ENCODE measurements around the gene PHACTR1. TPM values are rescaled to one million over a fixed set of nuclear protein-coding genes. Genes with fewer than 3 reads are reported as not detected.

PHACTR1 gene
- total and polyA plus RNA-seq, 9 of the 15 experiments (the other 6 are each of a cell fraction or from before 2014, with no cell fraction given): 11.5 to 32.6 (median 22.0) TPM

- H3K4me3 ChIP-seq: no peak overlapping the region
- H3K4me1 ChIP-seq (replicated peaks in 1 of 2; ENCODE audit: control insufficient read depth in 2 of 2, insufficient read depth in 2 of 2, low read length in 2 of 2): no peaks in the 10 kb centered on the region
- no peak overlapping the region for H3K27ac ChIP-seq (ENCODE audit: extremely low read depth, low read depth, low read length)
- BruUV-seq (replicated peaks): no TSS peak
- no peaks in the 10 kb centered on the region for H3K79me2 ChIP-seq (ENCODE audit: control insufficient read depth, insufficient read depth, low read length)
- H4K20me1 ChIP-seq (replicated peaks; ENCODE audit: control insufficient read depth, insufficient read depth, low read length): no peaks in the 10 kb centered on the region
- no peak overlapping the region for H3K9ac ChIP-seq (ENCODE audit: insufficient read depth in 1 of 2, low read depth in 2 of 2, low read length in 2 of 2)
- in situ Hi-C loops (cut with MboI): no loop called here
- FAIRE-seq (no peak), DNase-seq (ENCODE audit: extremely low read depth in 1 of 4, low spot score in 3 of 4) (no peak), ATAC-seq (no peak)
- H3K36me3 ChIP-seq (ENCODE audit: control insufficient read depth, insufficient read depth, low read length): no peaks in the 10 kb centered on the region
- WGBS (ENCODE audit: insufficient coverage, low coverage, missing lambda C conversion rate): 0% methylated on average over 3 of the region's 3 CpGs
- no peaks in the 10 kb centered on the region for H3K9me3 ChIP-seq (replicated peaks; ENCODE audit: control insufficient read depth, insufficient read depth, low read depth, low read length)
- CTCF ChIA-PET (ENCODE audit: low intra/inter-chr PET ratio): no interaction called here
- H3K27me3 ChIP-seq (ENCODE audit: control insufficient read depth in 2 of 2, insufficient read depth in 2 of 2, low read length in 2 of 2): no peaks in the 10 kb centered on the region; a peak in 1 of 5 replicates
- intact Hi-C loops (cut with micrococcal nuclease): no loop called here
- H3K4me2 ChIP-seq (ENCODE audit: insufficient read depth, low read length): no peak overlapping the region
- no peak overlapping the region for H2AFZ ChIP-seq (ENCODE audit: low read depth, low read length)
- H3K9me1 ChIP-seq (ENCODE audit: control insufficient read depth, insufficient read depth, low read length): no peaks in the 10 kb centered on the region
- POLR2A ChIA-PET: interaction anchor here (0.7 kb wide), 1 partner anchor 16 kb away, joined by 3 read pairs; no protein-coding TSS in a partner anchor
- TF ChIP-seq, protein P1, sequence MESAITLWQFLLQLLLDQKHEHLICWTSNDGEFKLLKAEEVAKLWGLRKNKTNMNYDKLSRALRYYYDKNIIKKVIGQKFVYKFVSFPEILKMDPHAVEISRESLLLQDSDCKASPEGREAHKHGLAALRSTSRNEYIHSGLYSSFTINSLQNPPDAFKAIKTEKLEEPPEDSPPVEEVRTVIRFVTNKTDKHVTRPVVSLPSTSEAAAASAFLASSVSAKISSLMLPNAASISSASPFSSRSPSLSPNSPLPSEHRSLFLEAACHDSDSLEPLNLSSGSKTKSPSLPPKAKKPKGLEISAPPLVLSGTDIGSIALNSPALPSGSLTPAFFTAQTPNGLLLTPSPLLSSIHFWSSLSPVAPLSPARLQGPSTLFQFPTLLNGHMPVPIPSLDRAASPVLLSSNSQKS (CRISPR knock-in tag; IDR thresholded peaks at IDR 0.05): no peak
- TF ChIP-seq SAP30 (IDR thresholded peaks at IDR 0.05; ENCODE audit: borderline replicate concordance, insufficient read depth, low read depth, low read length, poor library complexity, severe bottlenecking) (no peak), HSF4 (CRISPR knock-in tag; IDR thresholded peaks at IDR 0.05; ENCODE audit: borderline replicate concordance) (no peak), POLR2AphosphoS5 (IDR thresholded peaks at IDR 0.05; ENCODE audit: control insufficient read depth, insufficient read depth, low read depth, low read length) (no peak), CHCHD3 (CRISPR knock-in tag; IDR thresholded peaks at IDR 0.05) (no peak), ARHGAP35 (IDR thresholded peaks at IDR 0.05; ENCODE audit: partially characterized antibody) (no peak), THAP12 (CRISPR knock-in tag; IDR thresholded peaks at IDR 0.05) (no peak), SMAD3 (CRISPR knock-in tag; conservative IDR thresholded peaks at IDR 0.05) (no peak), RBM22 (IDR thresholded peaks at IDR 0.05; ENCODE audit: low read depth, low read length, poor library complexity, severe bottlenecking) (no peak), ZFPM2 (CRISPR knock-in tag; IDR thresholded peaks at IDR 0.05) (no peak), MXD1 (CRISPR knock-in tag; IDR thresholded peaks at IDR 0.05; ENCODE audit: borderline replicate concordance, poor library complexity, severe bottlenecking) (no peak), MYC (IDR thresholded peaks at IDR 0.05; ENCODE audit: low read depth, low read length) (no peak), MYC (CRISPR knock-in tag; IDR thresholded peaks at IDR 0.05; ENCODE audit: borderline replicate concordance, low read depth) (no peak), ILF3 (IDR thresholded peaks at IDR 0.05; ENCODE audit: borderline replicate concordance) (no peak)
- TF ChIP-seq, protein P2, sequence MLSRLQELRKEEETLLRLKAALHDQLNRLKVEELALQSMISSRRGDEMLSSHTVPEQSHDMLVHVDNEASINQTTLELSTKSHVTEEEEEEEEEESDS (CRISPR knock-in tag; IDR thresholded peaks at IDR 0.05): no peak
- TF ChIP-seq, protein P3, sequence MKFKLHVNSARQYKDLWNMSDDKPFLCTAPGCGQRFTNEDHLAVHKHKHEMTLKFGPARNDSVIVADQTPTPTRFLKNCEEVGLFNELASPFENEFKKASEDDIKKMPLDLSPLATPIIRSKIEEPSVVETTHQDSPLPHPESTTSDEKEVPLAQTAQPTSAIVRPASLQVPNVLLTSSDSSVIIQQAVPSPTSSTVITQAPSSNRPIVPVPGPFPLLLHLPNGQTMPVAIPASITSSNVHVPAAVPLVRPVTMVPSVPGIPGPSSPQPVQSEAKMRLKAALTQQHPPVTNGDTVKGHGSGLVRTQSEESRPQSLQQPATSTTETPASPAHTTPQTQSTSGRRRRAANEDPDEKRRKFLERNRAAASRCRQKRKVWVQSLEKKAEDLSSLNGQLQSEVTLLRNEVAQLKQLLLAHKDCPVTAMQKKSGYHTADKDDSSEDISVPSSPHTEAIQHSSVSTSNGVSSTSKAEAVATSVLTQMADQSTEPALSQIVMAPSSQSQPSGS (CRISPR knock-in tag; IDR thresholded peaks at IDR 0.05): no peak
Measured at GRCh38 chr6:13076575-13076974, 360.0 kb downstream of the PHACTR1 start.
